GM21528 (cell line): Measurements from ENCODE around the gene GPR87.

Experiments used
- ATAC-seq: cut with Tn5 transposase; IDR thresholded peaks from one replicate; pipeline ENCODE4 v1.9.1; 2021; ENCODE audit warnings: mild to moderate bottlenecking, moderate library complexity; ENCODE audit not compliant: unreplicated experiment, low FRiP score

Gene GPR87

GRCh38 chr3:151285940-151286339 lies 30.7 kb downstream of the GPR87 start:
- ATAC-seq, result no peak

- ATAC-seq, result no peak
These were observed 32.6 kb downstream of the GPR87 start for GRCh38 chr3:151283907-151284461.

- no peak for ATAC-seq
These were observed 33.2 kb downstream of the GPR87 start for GRCh38 chr3:151283387-151283786.

GRCh38 chr3:151282921-151283320 lies 33.7 kb downstream of the GPR87 start:
- ATAC-seq, result peak; percentile 52

- no peak for ATAC-seq
These were observed 34.8 kb downstream of the GPR87 start for GRCh38 chr3:151281671-151282324.

- ATAC-seq, result no peak
These were observed 38.4 kb downstream of the GPR87 start, which contains the start of gene P2RY14 for GRCh38 chr3:151278230-151278629. TSS of gene P2RY14 (minus strand) at chr3:151278542. CDS start at chr3:151214316, 64,226 bp downstream.

- ATAC-seq, result peak; percentile 55
These were observed 40.0 kb downstream of the GPR87 start for GRCh38 chr3:151276687-151277042.

- ATAC-seq, result peak; percentile 7
These were observed 40.5 kb downstream of the GPR87 start for GRCh38 chr3:151276038-151276686.

- ATAC-seq, result no peak
These were observed 41.5 kb downstream of the GPR87 start for GRCh38 chr3:151275091-151275490.

GRCh38 chr3:151269631-151270030 lies 47.0 kb downstream of the GPR87 start:
- no peak for ATAC-seq

- peak; percentile 73 for ATAC-seq
These were observed 48.1 kb downstream of the GPR87 start for GRCh38 chr3:151268267-151269235.

GRCh38 chr3:151267066-151267465 lies 49.6 kb downstream of the GPR87 start:
- no peak for ATAC-seq

GRCh38 chr3:151265866-151266265 lies 50.8 kb downstream of the GPR87 start:
- peak; percentile 91 for ATAC-seq

- ATAC-seq, result no peak
These were observed 51.5 kb downstream of the GPR87 start for GRCh38 chr3:151265166-151265565.

- ATAC-seq, result no peak
These were observed 52.0 kb downstream of the GPR87 start for GRCh38 chr3:151264605-151265004.

- no peak for ATAC-seq
These were observed 53.6 kb downstream of the GPR87 start for GRCh38 chr3:151262871-151263525.

- no peak for ATAC-seq
These were observed 57.0 kb downstream of the GPR87 start for GRCh38 chr3:151259664-151260063.

GRCh38 chr3:151256749-151257148 lies 59.9 kb downstream of the GPR87 start:
- ATAC-seq, result no peak

- no peak for ATAC-seq
These were observed 67.8 kb downstream of the GPR87 start for GRCh38 chr3:151248772-151249337.
